Activated T-cell treated with anti-CD3 and anti-CD28 coated beads for 4 hours (primary cell): Measurements from ENCODE around the gene EMB.
"Not testable (repeated sequence)": the region's sequence is repeated elsewhere in the genome, so short reads cannot be mapped to it uniquely, and the experiment has no call there.

Experiments used
- DNase-seq: peaks from one replicate; pipeline ENCODE4 v3.0.0-alpha.2; 2020

EMB gene

DNA sequence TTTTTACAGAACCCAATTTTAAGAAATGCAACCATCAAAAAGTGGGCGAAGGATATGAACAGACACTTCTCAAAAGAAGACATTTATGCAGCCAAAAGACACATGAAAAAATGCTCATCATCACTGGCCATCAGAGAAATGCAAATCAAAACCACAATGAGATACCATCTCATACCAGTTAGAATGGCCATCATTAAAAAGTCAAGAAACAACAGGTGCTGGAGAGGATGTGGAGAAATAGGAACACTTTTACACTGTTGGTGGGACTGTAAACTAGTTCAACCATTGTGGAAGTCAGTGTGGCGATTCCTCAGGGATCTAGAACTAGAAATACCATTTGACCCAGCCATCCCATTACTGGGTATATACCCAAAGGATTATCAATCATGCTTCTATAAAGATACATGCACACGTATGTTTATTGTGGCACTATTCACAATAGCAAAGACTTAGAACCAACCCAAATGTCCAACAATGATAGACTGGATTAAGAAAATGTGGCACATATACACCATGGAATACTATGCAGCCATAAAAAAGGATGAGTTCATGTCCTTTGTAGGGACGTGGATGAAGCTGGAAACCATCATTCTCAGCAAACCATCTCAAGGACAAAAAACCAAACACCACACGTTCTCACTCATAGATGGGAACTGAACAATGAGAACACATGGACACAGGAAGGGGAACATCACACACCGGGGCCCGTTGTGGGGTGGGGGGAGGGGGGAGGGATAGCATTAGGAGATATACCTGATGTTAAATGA is 19.7 kb downstream of the EMB start:
- not testable (repeated sequence) for DNase-seq

- no peak for DNase-seq
Measured at GRCh38 chr5:50420343-50420935, 20.6 kb downstream of the EMB start.

GRCh38 chr5:50419656-50420055 is 21.4 kb downstream of the EMB start:
- DNase-seq, result not testable (repeated sequence)

DNA sequence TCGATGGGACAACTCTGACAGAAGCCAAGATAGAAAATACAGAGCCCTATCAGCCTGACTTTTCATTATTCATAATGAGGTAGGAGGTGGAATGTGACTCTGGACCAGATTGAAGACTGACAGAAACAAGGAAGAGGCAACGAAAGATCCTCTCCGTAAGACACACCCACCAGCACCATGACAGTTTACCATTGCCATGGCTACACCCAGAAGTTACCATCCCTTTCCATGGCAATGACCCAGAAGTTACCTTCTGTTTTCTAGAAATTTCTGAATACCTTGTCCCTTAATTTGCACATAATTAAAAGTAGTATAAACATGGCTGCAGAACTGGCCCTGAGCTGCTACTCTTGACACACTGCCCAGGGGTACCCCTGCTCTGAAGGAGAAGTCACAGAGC is 24.5 kb downstream of the EMB start:
- not testable (repeated sequence) for DNase-seq

DNA sequence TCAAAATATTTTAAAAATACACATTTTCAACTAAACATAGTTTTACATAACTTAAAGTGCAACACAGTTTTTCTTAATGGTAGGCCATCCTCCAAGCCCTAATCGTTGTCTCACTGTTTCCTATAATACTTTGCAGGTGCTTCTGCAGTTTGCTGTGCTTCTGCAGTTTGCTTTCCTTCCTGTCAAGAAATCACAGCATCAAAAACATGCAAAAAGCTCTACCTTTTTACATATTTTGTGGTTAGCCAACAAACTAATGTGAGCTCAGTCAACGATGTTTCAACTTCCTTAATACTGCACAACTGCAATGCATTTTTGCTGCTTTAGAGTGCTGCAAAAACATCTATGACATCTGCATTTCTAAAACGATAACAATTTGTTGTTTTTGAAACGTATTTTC is 25.2 kb downstream of the EMB start:
- no peak for DNase-seq

- DNase-seq, result not testable (repeated sequence)
Measured at GRCh38 chr5:50410932-50411331, 30.2 kb downstream of the EMB start.

GRCh38 chr5:50406877-50407276 is 34.2 kb downstream of the EMB start:
- no peak for DNase-seq

- DNase-seq, result no peak
Measured at GRCh38 chr5:50401336-50401735, 39.8 kb downstream of the EMB start.

- not testable (repeated sequence) for DNase-seq
Measured at GRCh38 chr5:50393925-50394609, 47.0 kb downstream of the EMB start.

- not testable (repeated sequence) for DNase-seq
Measured at GRCh38 chr5:50392289-50392688, 48.8 kb downstream of the EMB start.

DNA sequence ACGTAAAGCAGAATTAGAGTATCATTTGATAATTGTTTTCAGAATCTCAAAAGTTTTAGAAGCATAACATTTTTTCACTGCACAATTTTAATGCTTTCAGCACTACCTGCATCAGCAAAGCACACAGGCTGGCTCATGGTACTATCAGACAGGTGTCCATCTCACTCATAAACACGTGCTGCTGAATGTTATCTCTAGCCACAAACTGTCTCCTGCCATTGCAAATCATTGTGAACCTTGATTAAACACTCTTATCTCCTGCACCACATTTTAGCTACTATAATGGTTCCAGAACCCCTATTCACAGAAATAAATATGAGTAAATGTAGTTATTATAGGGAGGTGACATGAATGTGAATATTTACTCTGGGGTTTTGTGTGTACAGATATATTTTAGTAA is 56.7 kb downstream of the EMB start:
- DNase-seq, result not testable (repeated sequence)

- not testable (repeated sequence) for DNase-seq
Measured at GRCh38 chr5:50376696-50377095, 64.4 kb downstream of the EMB start.

DNA sequence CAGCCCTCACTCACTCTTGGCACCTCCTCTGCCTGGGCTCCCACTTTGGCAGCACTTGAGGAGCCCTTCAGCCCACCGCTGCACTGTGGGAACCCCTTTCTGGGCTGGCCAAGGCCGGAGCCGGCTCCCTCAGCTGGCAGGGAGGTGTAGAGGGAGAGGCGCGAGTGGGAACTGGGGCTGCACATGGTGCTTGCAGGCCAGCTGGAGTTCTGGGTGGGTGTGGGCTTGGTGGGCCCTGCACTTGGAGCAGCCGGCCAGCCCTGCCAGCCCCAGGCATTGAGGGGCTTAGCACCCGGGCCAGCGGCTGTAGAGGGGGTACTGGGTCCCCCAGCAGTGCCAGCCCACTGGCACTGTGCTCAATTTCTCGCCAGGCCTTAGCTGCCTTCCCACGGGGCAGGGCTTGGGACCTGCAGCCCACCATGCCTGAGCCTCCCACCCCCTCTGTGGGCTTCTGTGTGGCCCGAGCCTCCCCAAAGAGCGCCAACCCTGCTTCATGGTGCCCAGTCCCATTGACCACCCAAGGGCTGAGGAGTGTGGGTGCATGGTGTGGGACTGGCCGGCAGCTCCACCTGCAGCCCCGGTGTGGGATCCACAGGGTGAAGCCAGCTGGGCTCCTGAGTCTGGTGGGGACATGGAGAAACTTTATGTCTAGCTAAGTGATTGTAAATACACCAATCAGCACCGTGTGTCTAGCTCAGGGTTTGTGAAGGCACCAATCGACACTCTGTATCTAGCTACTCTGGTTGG is 71.6 kb downstream of the EMB start:
- DNase-seq, result not testable (repeated sequence)

GRCh38 chr5:50365426-50366251 is 75.4 kb downstream of the EMB start:
- DNase-seq, result no peak

GRCh38 chr5:50364535-50365309 is 76.4 kb downstream of the EMB start:
- not testable (repeated sequence) for DNase-seq

- DNase-seq, result no peak
Measured at GRCh38 chr5:50359187-50359586, 81.9 kb downstream of the EMB start.

DNA sequence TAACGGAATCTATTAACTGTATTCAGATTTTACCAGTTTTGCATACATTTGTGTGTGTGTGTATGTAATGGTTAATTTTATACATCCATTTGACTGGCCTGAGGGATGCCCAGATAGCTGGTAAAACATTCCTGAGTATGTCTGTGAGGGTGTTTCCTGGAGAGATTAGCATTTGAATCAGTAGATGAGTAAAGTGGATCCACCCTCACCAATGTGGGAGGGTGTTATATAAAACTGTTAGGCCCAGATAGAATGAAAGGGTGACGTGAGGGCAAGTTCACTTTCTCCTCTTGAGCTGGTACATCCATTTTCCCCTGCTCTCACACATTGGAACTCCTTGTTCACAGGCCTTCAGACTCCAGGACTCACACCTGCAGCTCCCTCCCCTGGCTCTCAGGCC is 88.7 kb downstream of the EMB start:
- DNase-seq, result no peak
